Measurements from ENCODE around the gene NASP.

Gene NASP

GRCh38 chr1:45544530-45544929 is 39.3 kb upstream of the NASP start:
- no peak for TF ChIP-seq CTCF (IDR thresholded peaks at IDR 0.05; ENCODE audit: control insufficient read depth, extremely low read depth, insufficient read depth)
- H3K4me3 ChIP-seq (ENCODE audit: low read depth, low read length), result no peak overlapping the region
- DNase-seq (ENCODE audit: low read depth), result no peak

- H3K4me3 ChIP-seq (ENCODE audit: low read depth, low read length), result no peak overlapping the region
- no peak for DNase-seq (ENCODE audit: low read depth)
- TF ChIP-seq CTCF (IDR thresholded peaks at IDR 0.05; ENCODE audit: control insufficient read depth, extremely low read depth, insufficient read depth), result no peak
Measured at GRCh38 chr1:45545019-45545493, 38.8 kb upstream of the NASP start.

GRCh38 chr1:45545553-45546310 is 38.1 kb upstream of the NASP start:
- no peak for TF ChIP-seq CTCF (IDR thresholded peaks at IDR 0.05; ENCODE audit: control insufficient read depth, extremely low read depth, insufficient read depth)
- DNase-seq (ENCODE audit: low read depth), result no peak
- no peak overlapping the region for H3K4me3 ChIP-seq (ENCODE audit: low read depth, low read length)

GRCh38 chr1:45550401-45551351 is 33.2 kb upstream of the NASP start, which contains the start of gene AKR1A1:
Gene AKR1A1 (plus strand): TSS chr1:45550826. CDS start chr1:45561795, 10,969 bp downstream.
- peak; percentile 89 for DNase-seq (ENCODE audit: low read depth)
- TF ChIP-seq CTCF (IDR thresholded peaks at IDR 0.05; ENCODE audit: control insufficient read depth, extremely low read depth, insufficient read depth), result no peak
- H3K4me3 ChIP-seq (ENCODE audit: low read depth, low read length), result peak within 1 kb of the TSS; percentile 77

DNA sequence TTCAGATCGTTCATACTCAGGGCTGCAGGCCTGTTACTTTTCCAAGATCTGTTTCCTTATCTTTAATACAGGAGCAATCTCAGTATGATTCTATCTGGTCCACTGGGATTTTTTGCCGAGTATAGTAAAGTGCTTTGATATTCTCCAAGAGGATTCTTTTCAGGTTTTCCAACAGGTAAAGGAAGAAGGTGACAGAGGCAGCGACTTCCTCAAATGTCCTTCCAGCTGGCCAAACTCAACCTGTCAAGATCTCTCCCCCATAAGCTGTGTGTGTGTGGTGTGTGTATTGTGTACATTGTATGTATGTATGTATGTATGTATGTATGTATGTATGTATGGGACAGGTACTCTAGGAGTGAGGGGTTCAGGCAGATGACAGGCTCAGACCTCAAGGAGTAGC is 32.2 kb upstream of the NASP start:
- no peak for DNase-seq (ENCODE audit: low read depth)
- peak overlapping the region; percentile 77 for H3K4me3 ChIP-seq (ENCODE audit: low read depth, low read length)
- no peak for TF ChIP-seq CTCF (IDR thresholded peaks at IDR 0.05; ENCODE audit: control insufficient read depth, extremely low read depth, insufficient read depth)

- H3K4me3 ChIP-seq (ENCODE audit: low read depth, low read length), result peak overlapping the region; percentile 77
- DNase-seq (ENCODE audit: low read depth), result no peak
- 0 out of 2 replicates have a peak, but pooled peaks have one; percentile 3 for TF ChIP-seq CTCF (IDR thresholded peaks at IDR 0.05; ENCODE audit: control insufficient read depth, extremely low read depth, insufficient read depth)
Measured at GRCh38 chr1:45552331-45552730, 31.5 kb upstream of the NASP start.
